Activated CD8-positive, alpha-beta T cell treated with anti-CD3 and anti-CD28 coated beads for 36 hours (primary cell): ENCODE measurements around the gene DIAPH3. TPM values are rescaled to one million over a fixed set of nuclear protein-coding genes. Genes with fewer than 3 reads are reported as not detected.

Source experiments
- ATAC-seq: fragments of 200-7000 bp; cut with Tn5 transposase; one replicate; pipeline ENCODE4 v1.10.0; 2021; ENCODE audit warnings: mild to moderate bottlenecking, moderate library complexity
- CTCF ChIA-PET: fragments of 350-600 bp; sonication (Branson Sonifier 250); formaldehyde crosslinking; loops from one replicate; lab custom pipeline; 2021; ENCODE audit warnings: antibody characterized with exemption; lab: Charles Lee
- POLR2A ChIA-PET: fragments of 350-600 bp; sonication (Branson Sonifier 250); formaldehyde crosslinking; loops from one replicate; lab custom pipeline; 2021; ENCODE audit warnings: antibody characterized with exemption; lab: Charles Lee
- DNase-seq: peaks from one replicate; pipeline ENCODE4 v3.0.0-alpha.2; 2020
- H3K27ac Mint-ChIP-seq: one replicate; pipeline ENCODE4 v1.8.0; 2021; ENCODE audit warnings: mild to moderate bottlenecking, mixed read lengths
- H3K27me3 Mint-ChIP-seq: one replicate; pipeline ENCODE4 v1.8.0; 2021; ENCODE audit warnings: mixed read lengths
- H3K36me3 Mint-ChIP-seq: one replicate; pipeline ENCODE4 v1.8.0; 2021; ENCODE audit warnings: low read depth, mixed read lengths
- H3K4me1 Mint-ChIP-seq: one replicate; pipeline ENCODE4 v1.8.0; 2021; ENCODE audit warnings: low read depth, mixed read lengths
- H3K4me3 Mint-ChIP-seq: one replicate; pipeline ENCODE4 v1.8.0; 2021; ENCODE audit warnings: mild to moderate bottlenecking, moderate library complexity, mixed read lengths
- H3K9me3 Mint-ChIP-seq: one replicate; pipeline ENCODE4 v1.8.0; 2021; ENCODE audit warnings: mixed read lengths
- CTCF ChIP-seq: fragments of 200-600 bp; IDR thresholded peaks from one replicate; pipeline ENCODE4 v1.8.0; 2022; ENCODE audit warnings: antibody characterized with exemption, mild to moderate bottlenecking
- intact Hi-C: fragments of 100-400 bp; cut with micrococcal nuclease; formaldehyde crosslinking; loops from one replicate; pipeline ENCODE4 v1.10.0; 2022
- total RNA-seq, 2 experiments: library from RNA; stranded (reverse); gene quantifications; one replicate each; pipeline ENCODE4 v1.2.3, GENCODE V29; 2021

Gene DIAPH3
- total RNA-seq, 2 experiments from 2014 or later, result 23.0 to 25.4 TPM

GRCh38 chr13:59843040-59843439 lies 320.7 kb downstream of the DIAPH3 start:
- no peak overlapping the region for H3K27ac Mint-ChIP-seq
- H3K9me3 Mint-ChIP-seq, result no peaks in the 10 kb centered on the region
- H3K36me3 Mint-ChIP-seq, result no peaks in the 10 kb centered on the region
- DNase-seq (no peak), ATAC-seq (no peak)
- POLR2A ChIA-PET, result no interaction called here
- no peak overlapping the region for H3K4me3 Mint-ChIP-seq
- no peaks in the 10 kb centered on the region for H3K4me1 Mint-ChIP-seq
- intact Hi-C loops, result no loop called here
- CTCF ChIA-PET, result interaction anchor here (1.1 kb wide), 1 partner anchor 14 kb away, joined by 3 read pairs; no protein-coding TSS in a partner anchor
- TF ChIP-seq CTCF, result no peak
- no peaks in the 10 kb centered on the region for H3K27me3 Mint-ChIP-seq

GRCh38 chr13:59842507-59842906 lies 321.2 kb downstream of the DIAPH3 start:
- ChIA-PET CTCF (interaction anchor here (1.1 kb wide), 1 partner anchor 13 kb away, joined by 3 read pairs; no protein-coding TSS in a partner anchor), POLR2A (no interaction called here)
- no peaks in the 10 kb centered on the region for H3K36me3 Mint-ChIP-seq

GRCh38 chr13:59839186-59839585 lies 324.5 kb downstream of the DIAPH3 start:
- TF ChIP-seq CTCF, result no peak
- Mint-ChIP-seq H3K36me3 (no peaks in the 10 kb centered on the region), H3K4me3 (no peak overlapping the region), H3K9me3 (no peaks in the 10 kb centered on the region), H3K27ac (no peak overlapping the region), H3K27me3 (no peaks in the 10 kb centered on the region), H3K4me1 (no peaks in the 10 kb centered on the region)
- ChIA-PET POLR2A (no interaction called here), CTCF (no interaction called here)
- intact Hi-C loops, result no loop called here
- ATAC-seq, result no peak
- DNase-seq, result no peak

More at GRCh38 chr13:59842507-59842906, 321.2 kb downstream of the DIAPH3 start:
- Mint-ChIP-seq H3K9me3 (no peaks in the 10 kb centered on the region), H3K4me1 (no peaks in the 10 kb centered on the region), H3K4me3 (no peak overlapping the region), H3K27me3 (no peaks in the 10 kb centered on the region), H3K27ac (no peak overlapping the region)
- ATAC-seq, result no peak
- intact Hi-C loops, result no loop called here
- TF ChIP-seq CTCF, result no peak
- no peak for DNase-seq

- Mint-ChIP-seq H3K4me3 (no peak overlapping the region), H3K36me3 (no peaks in the 10 kb centered on the region), H3K27me3 (no peaks in the 10 kb centered on the region), H3K27ac (no peak overlapping the region), H3K4me1 (no peaks in the 10 kb centered on the region), H3K9me3 (no peaks in the 10 kb centered on the region)
- CTCF ChIA-PET, result no interaction called here
- POLR2A ChIA-PET, result no interaction called here
- intact Hi-C loops, result no loop called here
- ATAC-seq (no peak), DNase-seq (no peak)
- no peak for TF ChIP-seq CTCF
Observed at GRCh38 chr13:59837101-59837500, 326.6 kb downstream of the DIAPH3 start.

- POLR2A ChIA-PET, result no interaction called here
- TF ChIP-seq CTCF, result no peak
Observed at GRCh38 chr13:59835569-59835968, 328.2 kb downstream of the DIAPH3 start.

More at GRCh38 chr13:59835569-59835968, 328.2 kb downstream of the DIAPH3 start:
- intact Hi-C loops, result no loop called here
- H3K27me3 Mint-ChIP-seq, result no peaks in the 10 kb centered on the region
- DNase-seq, result no peak
- H3K9me3 Mint-ChIP-seq, result no peaks in the 10 kb centered on the region
- H3K4me1 Mint-ChIP-seq, result no peaks in the 10 kb centered on the region
- CTCF ChIA-PET, result no interaction called here
- ATAC-seq, result no peak
- no peak overlapping the region for H3K27ac Mint-ChIP-seq
- no peaks in the 10 kb centered on the region for H3K36me3 Mint-ChIP-seq
- H3K4me3 Mint-ChIP-seq, result no peak overlapping the region
